Esophagus squamous epithelium (tissue), 4 donors: ENCODE results near the gene SMAD1.

ENCODE experiments used
- CTCF ChIP-seq, 6 experiments: fragments of 450-650 bp in 4 of 6; fragments of 200-600 bp in 2 of 6; sonication (generic) in 2 of 6; IDR thresholded peaks; one replicate each; pipeline ENCODE4 v1.5.1; 2016 to 2019; ENCODE audit warnings: antibody characterized with exemption in 6 of 6, mild to moderate bottlenecking in 4 of 6, moderate library complexity in 4 of 6
- POLR2A ChIP-seq, 4 donors: fragments of 450-650 bp; IDR thresholded peaks; one replicate each; pipeline ENCODE4 v1.6.1; 2017; ENCODE audit warnings: antibody characterized with exemption in 4 of 4, mild to moderate bottlenecking in 4 of 4, moderate library complexity in 3 of 4

- TF ChIP-seq POLR2A (IDR thresholded peaks at IDR 0.05) (no peak), CTCF (IDR thresholded peaks at IDR 0.05) (no peak)
Observed at GRCh38 chr4:145589916-145590702, 108.5 kb downstream of the SMAD1 start.
